Esophagus squamous epithelium (tissue), 4 donors: ENCODE measurements around the gene RAD23A.
"Not testable (repeated sequence)": the region's sequence is repeated elsewhere in the genome, so short reads cannot be mapped to it uniquely, and the experiment has no call there.

ENCODE experiments used
- POLR2A ChIP-seq, 4 donors: fragments of 450-650 bp; IDR thresholded peaks; one replicate each; pipeline ENCODE4 v1.6.1; 2017; ENCODE audit warnings: antibody characterized with exemption in 4 of 4, mild to moderate bottlenecking in 4 of 4, moderate library complexity in 3 of 4
- TF ChIP-seq, protein P1 (sequence below), 6 experiments: fragments of 450-650 bp in 4 of 6; fragments of 200-600 bp in 2 of 6; sonication (generic) in 2 of 6; IDR thresholded peaks; one replicate each; pipeline ENCODE4 v1.5.1; 2016 to 2019; ENCODE audit warnings: antibody characterized with exemption in 6 of 6, mild to moderate bottlenecking in 4 of 6, moderate library complexity in 4 of 6

DNA sequence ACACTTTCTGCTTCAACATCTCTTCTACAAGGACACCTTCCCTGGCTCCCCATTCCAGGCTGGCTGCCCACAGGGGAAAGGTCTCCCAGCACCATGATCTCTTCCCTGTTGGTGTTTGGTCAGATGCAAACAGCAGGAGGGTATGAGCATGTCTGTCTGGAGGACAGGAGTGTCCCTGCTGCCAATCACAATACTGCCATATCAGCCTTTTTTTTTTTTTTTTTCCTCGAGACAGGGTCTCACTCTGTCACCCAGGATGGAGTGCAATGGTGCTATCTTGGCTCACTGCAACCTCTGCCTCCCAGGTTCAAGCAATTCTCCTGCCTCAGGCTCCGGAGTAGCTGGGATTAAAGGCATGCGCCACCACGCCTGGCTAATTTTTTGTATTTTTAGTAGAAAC lies 29.8 kb upstream of the RAD23A start:
- TF ChIP-seq, protein P1, sequence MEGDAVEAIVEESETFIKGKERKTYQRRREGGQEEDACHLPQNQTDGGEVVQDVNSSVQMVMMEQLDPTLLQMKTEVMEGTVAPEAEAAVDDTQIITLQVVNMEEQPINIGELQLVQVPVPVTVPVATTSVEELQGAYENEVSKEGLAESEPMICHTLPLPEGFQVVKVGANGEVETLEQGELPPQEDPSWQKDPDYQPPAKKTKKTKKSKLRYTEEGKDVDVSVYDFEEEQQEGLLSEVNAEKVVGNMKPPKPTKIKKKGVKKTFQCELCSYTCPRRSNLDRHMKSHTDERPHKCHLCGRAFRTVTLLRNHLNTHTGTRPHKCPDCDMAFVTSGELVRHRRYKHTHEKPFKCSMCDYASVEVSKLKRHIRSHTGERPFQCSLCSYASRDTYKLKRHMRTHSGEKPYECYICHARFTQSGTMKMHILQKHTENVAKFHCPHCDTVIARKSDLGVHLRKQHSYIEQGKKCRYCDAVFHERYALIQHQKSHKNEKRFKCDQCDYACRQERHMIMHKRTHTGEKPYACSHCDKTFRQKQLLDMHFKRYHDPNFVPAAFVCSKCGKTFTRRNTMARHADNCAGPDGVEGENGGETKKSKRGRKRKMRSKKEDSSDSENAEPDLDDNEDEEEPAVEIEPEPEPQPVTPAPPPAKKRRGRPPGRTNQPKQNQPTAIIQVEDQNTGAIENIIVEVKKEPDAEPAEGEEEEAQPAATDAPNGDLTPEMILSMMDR (IDR thresholded peaks at IDR 0.05): not testable (repeated sequence)
- TF ChIP-seq POLR2A (IDR thresholded peaks at IDR 0.05): not testable (repeated sequence)
